Measurements from ENCODE around the gene KLHL11.

Gene KLHL11

DNA sequence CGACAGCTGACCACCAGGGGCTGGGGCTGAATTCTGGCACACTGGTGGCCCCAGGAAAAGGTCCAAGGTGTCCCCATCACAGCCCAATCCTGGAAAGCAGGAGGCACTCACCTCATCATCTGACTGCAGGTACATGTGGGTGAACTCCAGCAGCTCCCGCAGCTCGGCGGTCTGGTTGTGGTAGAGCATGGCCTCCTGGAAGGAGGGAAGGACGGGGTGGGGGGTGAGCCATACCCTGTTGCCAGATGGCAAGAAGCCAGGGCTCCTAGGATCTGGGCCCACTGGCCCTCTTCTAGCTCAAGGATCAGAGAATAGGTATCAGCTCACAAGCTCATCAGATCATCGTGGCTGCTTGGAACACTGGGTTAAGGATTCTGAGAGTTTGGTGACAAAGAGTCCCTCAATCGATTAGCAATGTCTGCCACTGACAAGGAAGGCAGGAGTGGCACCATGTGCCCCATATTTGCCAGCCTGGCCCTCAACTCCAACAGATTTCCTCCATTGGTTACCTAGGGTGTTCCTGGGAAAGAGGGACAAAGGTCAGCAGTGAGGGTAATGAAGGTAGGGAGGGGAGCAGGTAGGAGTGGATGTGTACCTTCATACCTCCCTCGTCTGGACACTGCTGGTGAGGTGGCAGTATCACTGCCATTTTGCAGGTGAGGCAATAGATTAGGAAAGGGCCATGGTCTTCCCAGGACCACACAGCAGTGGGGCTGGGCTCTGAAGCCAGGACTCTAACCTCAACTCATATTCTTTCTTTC is 58.4 kb downstream of the KLHL11 start:
- no peak for DNase-seq

All from NCI-H1092 treated with DMSO at 0.1 percent for 48 hours (cell line).